Stimulated activated CD4-positive, alpha-beta T cell treated with anti-CD3 and anti-CD28 coated beads, Interleukin-15, amount 100 ng/mL, for 1 hour (primary cell): ENCODE measurements around the gene FOXRED2.
A peak's percentile ranks its signal among the peaks of the same experiment; 100 is the strongest.
"Not testable (repeated sequence)": the region's sequence is repeated elsewhere in the genome, so short reads cannot be mapped to it uniquely, and the experiment has no call there.

ENCODE experiments used
- DNase-seq, 2 donors: peaks; one replicate each; pipeline ENCODE4 v3.0.0-alpha.2; 2020; ENCODE audit warnings: low read depth in 1 of 2, low spot score in 1 of 2

Gene FOXRED2

DNA sequence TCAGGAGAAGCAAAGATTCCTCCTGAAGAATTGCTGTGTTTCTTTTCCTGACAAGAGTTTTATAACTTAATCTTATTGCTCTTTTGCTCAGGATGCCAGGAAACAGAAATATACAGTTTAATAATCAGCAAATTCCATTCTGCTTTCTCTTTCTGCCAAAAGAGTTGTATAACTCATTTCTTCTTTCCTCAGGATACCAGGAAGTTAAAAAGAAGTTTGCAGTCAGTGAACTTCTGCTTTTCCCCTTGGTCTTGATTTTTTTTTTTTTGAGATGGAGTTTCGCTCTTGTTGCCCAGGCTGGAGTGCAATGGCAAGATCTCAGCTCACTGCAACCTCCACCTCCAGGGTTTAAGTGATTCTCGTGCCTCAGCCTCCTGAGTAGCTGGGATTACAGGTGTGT is 13.1 kb upstream of the FOXRED2 start:
- DNase-seq, result not testable (repeated sequence)

DNA sequence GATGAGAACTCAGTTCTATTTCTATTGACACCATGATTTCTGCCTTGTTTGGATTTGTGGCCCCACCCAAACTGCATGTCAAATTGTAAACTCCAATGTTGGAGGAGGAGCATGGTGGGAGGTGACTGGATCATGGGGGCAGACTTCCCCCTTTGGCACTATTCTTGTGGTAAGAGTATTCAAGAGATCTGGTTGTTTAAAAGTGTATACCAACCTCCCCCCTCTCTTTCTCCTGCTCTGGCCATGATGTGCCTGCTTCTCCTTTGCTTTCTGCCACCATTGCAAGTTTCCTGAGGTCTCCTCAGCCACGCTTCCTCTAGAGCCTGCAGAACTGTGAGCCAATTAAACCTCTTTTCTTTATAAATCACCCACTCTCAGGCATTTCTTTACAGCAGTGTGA is 7.9 kb upstream of the FOXRED2 start:
- DNase-seq, result no peak

DNA sequence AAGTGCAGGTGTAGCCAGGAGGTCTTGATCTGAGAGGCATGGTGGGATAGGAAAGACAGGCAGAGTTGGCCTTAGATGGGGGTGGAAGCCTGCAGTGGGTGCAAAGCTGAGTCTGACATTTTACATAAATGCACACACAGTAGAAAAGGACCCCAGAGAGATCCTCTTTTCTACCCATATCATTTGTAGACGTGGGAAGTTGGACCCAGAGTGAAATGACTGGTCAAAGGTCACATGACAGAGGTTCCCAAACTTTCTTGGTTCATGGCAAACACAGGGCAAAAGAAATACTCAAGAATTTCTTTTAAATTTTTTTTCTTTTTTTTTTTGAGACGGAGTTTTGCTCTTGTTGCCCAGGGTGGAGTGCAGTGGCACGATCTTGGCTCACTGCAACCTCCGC is 6.2 kb upstream of the FOXRED2 start:
- no peak for DNase-seq

DNA sequence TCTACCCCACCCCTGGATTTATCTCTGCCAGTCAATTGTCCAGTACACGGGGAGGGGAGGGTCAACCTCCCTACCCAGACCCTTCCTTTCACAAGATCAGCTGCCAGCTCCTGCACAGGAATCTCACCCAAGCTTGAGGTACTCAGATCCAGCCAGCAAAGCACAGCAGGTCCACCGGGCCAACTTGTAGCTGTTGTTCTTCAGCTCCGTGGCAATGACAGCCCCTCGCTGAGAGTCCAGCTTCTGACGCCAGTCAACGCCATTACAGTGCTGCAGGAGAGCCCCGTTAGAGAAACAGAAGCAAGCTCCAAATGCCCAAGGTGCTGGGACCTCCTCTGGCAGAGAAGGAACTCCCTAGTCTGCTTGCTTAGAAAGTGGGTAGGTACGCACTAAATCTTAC is 5.5 kb upstream of the FOXRED2 start:
- no peak for DNase-seq

DNA sequence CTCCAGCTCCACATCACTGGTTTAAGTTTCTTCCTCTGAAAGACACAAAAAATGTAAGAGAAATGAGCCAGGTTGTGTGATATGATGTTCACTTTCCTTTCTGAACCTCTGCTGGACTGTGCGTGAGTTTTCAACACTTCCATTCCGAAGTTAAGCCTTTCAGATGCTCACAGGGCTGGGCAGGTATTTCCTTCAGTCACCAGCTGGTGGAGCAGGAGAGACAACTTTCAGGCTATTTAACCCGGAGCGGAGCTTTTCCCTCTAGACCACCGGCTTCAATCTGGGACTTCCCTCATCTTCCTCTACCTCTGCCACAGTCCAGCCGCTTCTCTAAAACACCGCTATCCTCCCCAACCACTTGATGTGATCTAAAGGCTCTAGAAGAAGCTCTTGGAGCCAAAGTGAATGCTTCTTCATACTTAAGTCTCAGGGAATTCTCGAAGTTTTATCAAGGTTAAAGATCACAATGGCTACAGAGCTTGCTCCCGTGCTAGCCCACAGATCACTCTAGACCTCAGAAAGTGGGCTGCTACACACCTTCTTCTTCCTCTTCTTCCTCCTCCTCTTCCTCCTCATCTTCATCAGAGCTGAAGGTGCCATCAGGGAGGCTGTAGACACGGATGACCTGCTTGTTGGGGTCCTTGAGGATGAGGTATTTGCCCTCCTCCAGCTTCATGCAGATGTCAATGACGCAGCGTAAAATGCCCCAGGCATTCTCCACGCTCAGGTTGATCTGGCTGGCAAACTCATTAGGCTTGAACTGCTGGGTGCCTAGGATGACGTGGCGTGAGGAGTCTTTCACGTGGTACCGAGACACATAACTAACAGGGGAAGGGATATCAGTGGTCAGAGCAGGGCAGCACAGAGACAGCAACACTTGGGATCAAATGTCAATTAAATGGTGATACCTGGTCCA is 4.4 kb upstream of the FOXRED2 start:
- DNase-seq, result no peak

DNA sequence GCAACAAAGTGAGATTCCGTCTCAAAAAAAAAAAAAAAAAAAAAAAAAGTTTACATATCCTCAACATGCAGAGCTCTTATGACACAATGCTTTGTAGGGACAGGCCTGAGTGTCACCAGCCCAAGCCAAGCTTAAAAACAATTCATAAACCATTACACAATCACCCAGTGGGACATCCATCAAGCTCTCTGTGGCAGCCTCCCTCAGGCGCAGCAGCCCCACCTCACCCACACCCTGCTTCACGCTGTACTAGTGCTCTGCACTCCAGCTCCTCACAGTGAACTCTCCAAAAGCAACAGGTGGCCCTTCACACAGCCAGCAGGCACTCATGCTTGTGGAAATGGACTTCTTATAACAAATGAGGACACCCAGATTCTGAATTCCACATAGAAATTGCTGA is 3.5 kb upstream of the FOXRED2 start:
- DNase-seq, result no peak

DNA sequence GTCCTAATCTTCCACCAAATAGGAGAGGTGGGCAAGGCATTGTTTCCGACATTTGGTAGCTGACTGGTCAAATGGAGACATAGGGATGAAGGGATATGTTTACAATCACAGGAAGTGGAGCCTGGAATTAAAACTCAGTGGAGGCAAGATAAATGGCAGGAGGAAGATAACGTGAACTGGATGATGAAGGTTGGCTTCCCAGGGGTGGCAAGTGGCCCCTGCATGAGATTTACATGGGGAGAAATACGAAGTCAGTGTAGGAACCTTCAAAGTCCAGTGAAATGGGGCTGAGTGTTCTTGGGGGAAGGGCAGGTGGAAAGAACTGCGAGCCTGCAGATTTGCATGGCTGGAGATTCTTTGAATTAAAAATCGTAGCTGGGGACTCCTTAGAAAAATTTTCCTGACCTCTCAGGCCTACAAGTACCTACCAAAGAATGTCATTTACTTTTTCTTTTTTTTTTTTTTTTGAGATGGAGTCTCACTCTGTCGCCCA is 724 bp upstream of the FOXRED2 start:
- no peak for DNase-seq

DNA sequence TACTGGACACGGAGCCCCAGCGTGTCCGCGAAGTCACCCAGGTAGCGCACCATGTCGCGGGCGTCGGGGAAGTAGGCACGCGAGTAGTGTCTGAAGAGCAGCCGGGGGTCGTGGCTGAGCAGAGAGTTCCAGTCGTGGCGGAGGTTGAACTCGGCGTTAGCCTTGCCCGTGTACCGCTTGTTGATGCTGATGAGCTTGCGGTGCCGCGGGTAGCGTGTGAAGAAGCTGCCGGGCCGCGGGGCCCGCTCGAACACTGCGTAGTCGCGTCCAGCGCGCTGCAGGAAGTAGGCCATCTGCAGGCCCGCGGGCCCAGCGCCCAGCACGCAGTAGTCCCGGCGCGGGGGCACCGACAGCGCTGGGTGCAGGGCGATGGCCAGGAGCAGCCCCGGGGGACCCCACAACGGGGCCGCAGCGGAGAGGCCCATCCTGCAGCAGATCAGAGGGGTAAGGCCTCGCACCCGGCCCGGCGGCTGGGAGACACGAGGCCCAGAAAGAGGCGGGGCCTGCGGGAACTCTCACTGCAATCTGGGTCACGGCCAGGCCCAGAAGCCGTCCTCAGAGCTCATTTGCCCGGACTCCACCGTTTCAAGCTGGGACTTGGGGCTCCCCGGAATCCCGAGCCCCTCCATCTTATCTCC is 723 bp downstream of the FOXRED2 start:
- DNase-seq, result no peak

DNA sequence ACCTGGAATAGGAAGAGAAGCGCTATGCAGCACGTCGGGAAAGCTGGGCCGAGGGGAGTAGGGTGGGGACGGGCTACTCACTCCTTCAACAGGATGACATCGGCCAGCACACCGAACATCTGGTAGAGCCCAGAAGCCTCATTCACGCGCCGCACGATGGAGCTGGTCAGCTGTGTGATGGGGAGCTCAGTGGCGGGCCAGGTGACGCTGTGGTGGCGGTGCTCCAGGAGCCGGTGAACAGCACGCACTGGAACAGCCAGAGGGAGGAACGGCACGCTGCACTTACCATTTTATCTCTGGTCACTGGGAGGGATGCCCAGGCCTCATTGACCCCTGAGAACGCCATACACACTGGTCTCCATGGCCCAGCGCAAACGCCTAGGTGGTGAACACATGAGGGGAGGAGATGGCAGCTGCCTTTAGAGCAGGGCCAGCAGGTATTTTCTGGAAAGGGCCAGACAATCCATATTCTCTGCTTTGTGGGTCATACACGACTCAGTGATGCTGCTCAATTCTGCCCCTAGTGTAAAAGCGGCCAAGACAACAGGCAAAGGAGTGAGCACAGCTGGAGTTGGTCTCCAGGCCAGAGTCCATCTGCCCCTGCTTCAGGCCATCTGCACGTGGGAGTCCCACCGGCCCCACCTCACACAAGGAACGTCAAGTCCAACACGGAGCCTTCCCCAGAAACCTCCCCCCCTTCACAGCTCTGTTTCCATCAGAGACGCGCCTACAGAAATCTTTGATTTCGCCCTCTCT is 8.8 kb downstream of the FOXRED2 start:
- DNase-seq, result no peak

DNA sequence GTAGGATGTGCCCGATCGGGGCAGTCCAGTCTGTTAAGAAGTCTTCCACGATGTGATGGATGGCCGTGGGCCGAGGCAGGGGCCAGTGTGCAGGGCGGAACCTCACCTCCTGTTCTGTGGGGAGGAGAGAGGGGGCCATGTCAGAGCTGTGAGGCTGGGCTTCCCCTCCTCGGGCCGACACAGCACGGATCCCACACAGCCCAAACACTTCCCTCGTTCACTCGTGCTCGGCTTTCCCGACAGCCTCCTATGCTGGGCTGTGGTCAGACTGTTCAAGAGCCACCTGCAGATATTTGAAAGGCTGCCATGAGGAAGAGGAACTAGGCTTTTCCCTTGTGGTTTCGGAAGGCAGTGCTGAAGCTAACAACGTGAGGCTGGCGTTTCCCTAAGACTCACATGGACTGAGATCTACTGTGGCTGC is 13.1 kb downstream of the FOXRED2 start:
- no peak for DNase-seq

DNA sequence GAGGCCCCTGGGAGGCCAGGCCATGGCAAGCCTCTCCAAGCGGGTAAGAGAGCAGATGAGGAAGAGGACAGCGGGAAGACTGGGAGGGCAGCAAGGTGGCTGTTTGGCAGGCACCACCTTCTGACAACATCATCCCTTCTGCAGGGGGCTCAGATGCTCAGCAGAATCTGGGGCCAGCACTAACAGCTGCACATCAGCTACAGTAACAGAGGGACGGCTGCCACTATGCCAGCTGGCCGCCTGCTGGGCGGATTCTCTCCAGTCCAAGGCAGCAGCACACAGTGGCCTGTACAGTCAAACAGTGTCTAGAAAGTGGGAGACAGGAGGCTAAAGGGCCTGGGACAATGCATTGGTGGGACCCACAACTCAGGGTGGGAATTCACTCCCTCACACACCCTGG is 14.7 kb downstream of the FOXRED2 start:
- DNase-seq, result no peak

DNA sequence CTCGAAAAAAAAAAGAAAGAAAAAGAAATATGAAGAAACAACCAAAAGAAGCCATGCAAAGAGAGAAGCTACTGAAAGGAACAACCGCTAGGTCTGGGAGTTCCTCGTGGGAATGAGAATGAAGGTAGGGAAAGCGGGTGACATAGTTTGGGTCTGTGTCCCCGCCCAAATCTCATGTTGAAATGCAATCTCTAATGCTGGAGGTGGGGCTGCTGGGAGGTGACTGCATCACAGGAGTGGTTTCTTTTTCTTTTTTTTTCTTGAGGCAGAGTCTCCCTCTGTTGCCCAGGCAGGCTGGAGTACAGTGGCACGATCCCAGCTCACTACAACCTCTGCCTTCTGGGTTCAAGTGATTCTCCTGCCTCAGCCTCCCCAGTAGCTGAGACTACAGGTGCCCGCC is 15.7 kb downstream of the FOXRED2 start:
- DNase-seq, result no peak

DNA sequence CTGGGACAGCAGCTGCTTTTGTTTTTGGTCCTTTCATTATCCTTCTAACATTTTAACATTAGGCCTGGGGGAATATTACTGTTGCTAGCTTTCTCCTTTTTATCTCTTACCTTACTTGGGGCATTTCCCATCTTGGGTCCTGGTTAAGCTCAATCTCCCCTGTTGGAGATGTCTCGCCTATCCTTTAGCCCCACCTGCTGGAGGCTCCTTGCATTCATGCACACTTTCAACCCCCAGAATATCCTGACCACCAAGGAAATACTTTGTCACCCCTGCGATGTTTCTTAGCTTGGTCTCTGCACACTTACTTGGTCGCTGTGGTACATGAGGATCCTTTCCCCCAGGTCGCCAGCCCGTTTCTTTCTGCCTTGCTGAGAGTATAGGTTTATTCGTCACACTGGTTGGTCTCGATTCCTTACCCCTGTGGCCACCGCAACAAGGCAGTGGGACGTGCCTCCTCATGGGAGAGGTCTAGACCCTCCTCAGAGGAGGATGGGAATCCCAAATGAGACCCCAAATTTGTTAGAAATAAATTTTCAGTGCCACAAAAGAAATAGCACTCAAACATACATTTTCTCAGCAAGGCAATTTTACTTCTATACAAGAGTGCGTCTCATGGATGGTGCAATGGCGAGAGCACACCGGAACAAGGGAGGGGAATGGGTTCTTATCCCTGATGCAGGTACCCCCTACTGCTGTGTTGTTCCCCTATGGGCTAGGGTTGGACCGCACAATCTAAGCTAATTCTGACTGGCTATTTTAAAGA is 20.0 kb downstream of the FOXRED2 start:
- DNase-seq, result peak; percentile 25 to 39

DNA sequence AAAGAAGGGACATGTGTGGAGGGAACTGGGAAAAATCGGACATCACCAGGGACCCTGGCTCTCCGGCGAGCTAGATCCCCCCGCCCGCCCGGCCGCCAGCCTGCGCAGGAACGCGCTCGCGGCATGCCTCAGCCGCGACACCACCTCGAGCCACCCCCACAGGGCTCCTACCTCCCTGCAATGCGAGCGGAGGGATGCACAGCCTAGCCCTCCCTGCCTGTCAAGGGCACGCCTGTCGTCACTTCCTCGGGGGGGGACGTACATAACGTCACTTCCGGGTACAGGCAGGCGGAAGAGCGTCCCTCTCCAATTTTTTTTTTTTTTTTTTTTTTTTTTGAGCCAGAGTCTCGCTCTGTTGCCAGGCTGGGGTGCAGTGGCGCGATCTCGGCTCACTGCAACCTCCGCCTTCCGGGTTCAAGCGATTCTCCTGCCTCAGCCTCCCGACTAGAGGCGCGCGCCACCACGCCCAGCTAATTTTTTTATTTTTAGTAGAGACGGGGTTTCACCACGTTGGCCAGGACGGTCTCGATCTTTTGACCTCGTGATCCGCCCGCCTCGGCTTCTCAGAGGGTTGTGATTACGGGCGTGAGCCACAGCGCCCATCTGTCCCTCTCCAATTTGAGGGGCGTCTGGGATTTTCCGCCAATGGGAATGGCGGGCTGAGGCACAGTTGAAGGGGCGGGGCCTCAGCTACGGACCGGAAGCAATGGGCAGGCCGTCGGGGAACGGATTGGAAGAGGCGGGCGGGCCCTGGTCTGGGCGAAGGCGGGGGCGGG is 25.3 kb downstream of the FOXRED2 start, which contains the start of gene TXN2:
TXN2 (minus strand) TSS at position 248 of the 776 bp plus-strand sequence. CDS start 803 bp downstream, outside the sequence.
- peak; percentile 90 to 91 for DNase-seq

DNA sequence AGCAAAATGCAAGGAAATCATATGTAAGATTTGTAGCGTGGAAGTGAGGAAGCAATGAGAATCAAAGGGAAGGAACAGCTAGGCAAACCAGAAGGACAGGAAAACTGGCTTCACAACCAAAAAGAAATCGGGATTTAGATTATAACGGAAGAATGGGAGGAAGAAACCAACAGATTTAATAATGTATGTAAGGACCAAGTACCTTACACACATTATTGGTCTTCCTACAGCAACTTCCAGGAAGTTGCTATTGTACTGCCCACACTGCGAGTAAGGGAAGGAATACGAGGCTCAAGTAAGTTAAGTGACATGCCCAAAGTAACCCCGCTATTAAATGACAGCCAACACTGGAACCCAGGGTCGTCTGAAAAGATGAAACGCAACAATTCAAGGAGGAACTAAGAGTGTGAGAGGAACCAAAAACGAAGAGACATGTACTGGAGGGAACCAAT is 25.9 kb downstream of the FOXRED2 start:
- no peak for DNase-seq

DNA sequence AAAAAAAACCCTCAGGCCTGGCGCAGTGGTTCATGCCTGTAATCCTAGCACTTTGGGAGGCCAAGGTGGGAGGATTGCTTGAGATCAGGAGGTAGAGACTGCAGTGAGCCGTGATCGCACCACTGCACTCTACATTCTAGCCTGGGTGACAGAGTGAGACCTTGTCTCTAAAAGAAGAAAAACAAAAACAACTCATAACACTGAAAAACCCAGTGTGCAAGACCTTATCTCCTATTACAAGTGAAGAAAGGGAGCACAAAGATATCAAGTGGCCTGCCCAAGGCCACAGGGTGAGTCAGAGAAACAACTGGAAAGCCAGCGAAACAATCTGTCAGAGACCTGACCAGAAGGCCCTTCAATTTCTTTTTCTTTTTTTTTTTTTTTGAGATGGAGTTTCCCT is 27.9 kb downstream of the FOXRED2 start:
- no peak for DNase-seq

DNA sequence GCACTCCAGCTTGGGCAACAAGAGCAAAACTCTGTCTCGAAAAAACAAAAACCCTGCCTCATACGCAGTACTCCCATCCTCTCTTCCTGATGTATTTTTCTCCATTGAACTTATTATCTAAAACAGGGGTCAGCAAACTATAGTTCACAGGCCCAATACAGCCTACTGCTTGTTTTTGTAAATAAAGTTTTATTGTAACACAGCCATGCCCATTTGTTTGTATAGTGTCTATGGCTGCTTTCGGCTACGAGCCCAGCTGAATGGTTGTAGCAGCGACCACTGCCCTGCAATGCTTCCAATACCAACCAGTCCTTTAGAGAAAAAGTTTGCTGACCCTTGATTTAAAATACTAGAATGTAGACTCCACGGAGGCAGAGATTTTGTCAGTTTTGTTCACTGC is 31.5 kb downstream of the FOXRED2 start:
- DNase-seq, result no peak

DNA sequence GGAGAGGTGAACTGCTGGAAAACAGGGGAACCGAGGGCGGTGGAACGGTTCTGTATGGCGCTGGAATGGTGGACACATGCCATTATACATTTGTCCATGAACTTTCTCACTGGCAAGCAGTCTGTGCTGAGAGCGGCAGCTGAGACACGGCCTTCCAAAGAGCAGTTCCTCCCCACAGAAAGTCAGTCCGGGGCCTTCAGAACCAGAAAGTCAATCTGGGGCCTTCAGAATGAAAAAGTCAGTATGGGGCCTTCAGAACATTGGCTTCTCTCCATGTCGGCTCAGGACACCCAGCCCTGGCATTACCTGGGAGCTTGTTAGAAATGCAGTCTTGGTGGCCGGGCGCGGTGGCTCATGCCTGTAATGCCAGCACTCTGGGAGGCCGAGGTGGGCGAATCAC is 34.2 kb downstream of the FOXRED2 start:
- no peak for DNase-seq

DNA sequence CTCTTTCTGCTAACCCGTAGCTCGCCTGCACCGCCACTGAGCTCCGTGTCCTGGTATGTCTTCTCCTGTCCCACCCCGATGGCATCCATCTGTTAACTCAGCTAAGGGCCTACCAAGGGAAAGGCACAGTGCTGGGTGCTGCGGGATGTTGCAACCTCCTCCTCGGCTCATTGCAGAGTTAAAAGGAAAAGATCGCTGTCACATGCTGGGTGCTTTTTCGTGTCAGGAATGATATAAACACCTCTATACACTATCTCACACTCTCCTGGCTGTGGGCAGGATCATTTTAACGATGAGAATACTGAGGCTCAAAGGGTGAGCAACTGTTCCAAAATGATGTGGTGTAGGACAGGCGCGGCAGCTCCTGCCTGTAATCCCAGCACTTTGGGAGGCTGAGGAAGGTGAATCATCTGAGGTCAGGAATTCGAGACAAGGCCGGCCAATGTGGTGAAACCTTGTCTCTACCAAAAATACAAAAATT is 35.5 kb downstream of the FOXRED2 start:
- DNase-seq, result no peak

DNA sequence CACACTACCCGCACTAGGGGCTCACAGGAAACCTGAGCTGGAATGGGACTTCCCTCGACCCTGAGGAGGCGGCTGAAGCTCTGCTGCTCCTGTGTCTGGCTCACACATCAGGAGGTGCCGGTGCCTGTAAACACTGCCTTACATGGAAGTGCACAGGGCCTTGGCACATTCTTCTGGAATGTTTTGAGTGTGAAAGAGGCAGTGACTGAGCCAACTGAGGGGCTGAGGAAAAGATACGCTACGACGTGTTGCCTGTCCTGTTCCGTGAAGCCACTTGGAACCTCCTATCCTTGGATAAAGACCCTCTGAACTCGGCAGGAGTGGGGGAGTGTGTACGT is 35.9 kb downstream of the FOXRED2 start:
- DNase-seq, result no peak
